ENCODE measurements around the gene APCS.

APCS gene

GRCh38 chr1:159598196-159598595 lies 10.6 kb downstream of the APCS start:
- no peak for DNase-seq (ENCODE audit: low read depth)
- no peak overlapping the region for H3K4me3 ChIP-seq (ENCODE audit: low read depth, low read length)
- no peak for TF ChIP-seq CTCF (IDR thresholded peaks at IDR 0.05; ENCODE audit: control insufficient read depth, extremely low read depth, insufficient read depth)

- TF ChIP-seq CTCF (IDR thresholded peaks at IDR 0.05; ENCODE audit: control insufficient read depth, extremely low read depth, insufficient read depth): no peak
- no peak overlapping the region for H3K4me3 ChIP-seq (ENCODE audit: low read depth, low read length)
- no peak for DNase-seq (ENCODE audit: low read depth)
Observed at GRCh38 chr1:159600894-159601293, 13.3 kb downstream of the APCS start.

- TF ChIP-seq CTCF (IDR thresholded peaks at IDR 0.05; ENCODE audit: control insufficient read depth, extremely low read depth, insufficient read depth): no peak
- no peak for DNase-seq (ENCODE audit: low read depth)
- no peak overlapping the region for H3K4me3 ChIP-seq (ENCODE audit: low read depth, low read length)
Observed at GRCh38 chr1:159602501-159602999, 14.9 kb downstream of the APCS start.

- H3K4me3 ChIP-seq (ENCODE audit: low read depth, low read length): no peak overlapping the region
- no peak for DNase-seq (ENCODE audit: low read depth)
- no peak for TF ChIP-seq CTCF (IDR thresholded peaks at IDR 0.05; ENCODE audit: control insufficient read depth, extremely low read depth, insufficient read depth)
Observed at GRCh38 chr1:159612211-159612885, 24.7 kb downstream of the APCS start.

GRCh38 chr1:159632922-159633321 lies 45.3 kb downstream of the APCS start:
- DNase-seq (ENCODE audit: low read depth): no peak
- H3K4me3 ChIP-seq (ENCODE audit: low read depth, low read length): no peak overlapping the region
- no peak for TF ChIP-seq CTCF (IDR thresholded peaks at IDR 0.05; ENCODE audit: control insufficient read depth, extremely low read depth, insufficient read depth)

Measured in LNCaP clone FGC (cell line).